Activated T-helper 17 cell treated with anti-CD3 and anti-CD28 coated beads, Interleukin-2, amount 50 U/mL, for 72 hours (primary cell): ENCODE measurements around the gene ZGPAT. TPM values are rescaled to one million over a fixed set of nuclear protein-coding genes. Genes with fewer than 3 reads are reported as not detected.

ENCODE experiments used
- ATAC-seq: fragments of 150-1000 bp; cut with Tn5 transposase; replicated peaks from 2 replicates; pipeline ENCODE4 v1.10.0; 2021; ENCODE audit warnings: mild to moderate bottlenecking, moderate library complexity
- H3K27ac Mint-ChIP-seq: one replicate; pipeline ENCODE4 v1.8.0; 2022; ENCODE audit warnings: mixed read lengths
- H3K27me3 Mint-ChIP-seq: one replicate; pipeline ENCODE4 v1.8.0; 2022; ENCODE audit warnings: mixed read lengths
- H3K36me3 Mint-ChIP-seq: one replicate; pipeline ENCODE4 v1.8.0; 2022; ENCODE audit warnings: low read depth, mild to moderate bottlenecking, mixed read lengths
- H3K4me1 Mint-ChIP-seq: one replicate; pipeline ENCODE4 v1.8.0; 2022; ENCODE audit warnings: mixed read lengths
- H3K4me3 Mint-ChIP-seq: one replicate; pipeline ENCODE4 v1.8.0; 2022; ENCODE audit warnings: mild to moderate bottlenecking, mixed read lengths
- H3K9me3 Mint-ChIP-seq: one replicate; pipeline ENCODE4 v1.8.0; 2022; ENCODE audit warnings: mixed read lengths
- total RNA-seq, 2 donors: library from RNA; stranded (reverse); gene quantifications; one replicate each; pipeline ENCODE4 v1.2.3, GENCODE V29; 2022

ZGPAT gene
- total RNA-seq, 2 donors from 2014 or later, result 18.3 to 24.7 TPM

DNA sequence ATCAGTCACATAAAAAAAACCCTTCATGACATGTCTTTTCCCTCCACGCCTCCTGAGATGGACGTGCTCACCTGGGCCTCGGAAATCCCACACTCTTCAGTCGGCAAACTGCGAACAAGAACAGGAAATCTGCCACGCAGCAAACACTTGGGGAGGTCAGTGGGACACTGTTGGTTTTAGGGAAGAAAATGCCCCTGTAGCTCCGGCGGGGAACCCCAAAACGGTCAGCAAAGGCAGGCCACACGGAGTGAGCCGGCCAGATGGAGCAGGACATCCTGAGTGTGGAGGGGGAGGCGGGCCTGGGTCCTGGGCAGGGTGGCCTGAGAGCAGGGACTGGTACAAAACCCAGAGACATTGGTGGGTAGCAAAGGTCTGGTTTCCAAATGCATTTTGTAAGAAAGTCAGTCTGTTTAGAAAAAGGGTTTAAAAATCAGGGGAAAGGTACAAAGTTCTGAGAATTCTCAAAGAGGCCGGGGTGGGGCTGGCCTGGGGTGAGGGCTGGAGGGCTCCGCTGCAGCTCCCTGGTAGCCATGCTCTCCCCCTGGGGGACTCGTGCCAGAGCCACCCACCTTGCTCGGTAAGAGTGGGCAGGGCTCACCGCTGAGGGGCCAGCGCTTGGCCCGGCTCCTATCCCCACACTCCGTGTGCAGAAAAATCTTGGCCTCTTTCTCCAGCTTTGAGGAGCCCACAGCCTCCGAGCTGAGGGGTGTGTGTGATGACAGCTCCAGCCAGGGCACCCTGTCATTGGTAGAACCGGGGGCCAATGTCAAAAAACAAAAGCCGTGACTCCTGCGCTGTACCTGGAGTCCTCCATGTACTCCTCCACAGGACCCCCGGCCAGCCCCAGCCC lies 37.0 kb downstream of the ZGPAT start:
- no peaks in the 10 kb centered on the region for H3K27me3 Mint-ChIP-seq
- no peak overlapping the region for H3K27ac Mint-ChIP-seq
- H3K9me3 Mint-ChIP-seq, result no peaks in the 10 kb centered on the region
- no peak for ATAC-seq
- H3K4me1 Mint-ChIP-seq, result no peaks in the 10 kb centered on the region
- no peaks in the 10 kb centered on the region for H3K36me3 Mint-ChIP-seq
- H3K4me3 Mint-ChIP-seq, result no peak overlapping the region

DNA sequence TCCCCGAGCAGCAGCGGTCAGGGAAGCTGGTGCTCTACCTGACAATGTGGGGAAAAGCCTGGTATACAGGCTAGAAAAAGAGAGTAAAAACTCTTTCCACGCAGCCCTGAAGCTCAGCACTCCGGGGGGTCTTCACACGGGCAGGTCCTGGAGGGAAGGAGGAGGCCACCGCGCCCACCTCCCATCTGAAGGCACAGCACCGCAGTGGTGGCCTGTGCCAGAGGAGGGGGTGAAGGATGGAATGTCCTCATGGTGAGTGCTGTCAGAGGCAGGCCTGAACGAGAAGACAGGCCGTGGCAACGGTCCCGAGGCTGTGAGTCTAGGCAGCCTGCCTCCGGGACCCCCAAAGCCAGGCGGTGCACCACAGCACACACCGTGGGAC lies 37.6 kb downstream of the ZGPAT start:
- Mint-ChIP-seq H3K4me1 (no peaks in the 10 kb centered on the region), H3K27ac (no peak overlapping the region), H3K4me3 (no peak overlapping the region), H3K36me3 (no peaks in the 10 kb centered on the region), H3K27me3 (no peaks in the 10 kb centered on the region), H3K9me3 (no peaks in the 10 kb centered on the region)
- ATAC-seq, result no peak

GRCh38 chr20:63745961-63746731 lies 38.3 kb downstream of the ZGPAT start:
- Mint-ChIP-seq H3K9me3 (no peaks in the 10 kb centered on the region), H3K27me3 (no peaks in the 10 kb centered on the region), H3K4me1 (no peaks in the 10 kb centered on the region), H3K4me3 (no peak overlapping the region), H3K27ac (no peak overlapping the region), H3K36me3 (no peaks in the 10 kb centered on the region)
- ATAC-seq, result no peak

GRCh38 chr20:63746751-63747315 lies 39.0 kb downstream of the ZGPAT start:
- H3K4me1 Mint-ChIP-seq, result no peaks in the 10 kb centered on the region
- H3K27me3 Mint-ChIP-seq, result no peaks in the 10 kb centered on the region
- no peaks in the 10 kb centered on the region for H3K36me3 Mint-ChIP-seq
- no peak overlapping the region for H3K27ac Mint-ChIP-seq
- H3K4me3 Mint-ChIP-seq, result no peak overlapping the region
- H3K9me3 Mint-ChIP-seq, result no peaks in the 10 kb centered on the region
- ATAC-seq, result no peak

GRCh38 chr20:63747622-63748069 lies 39.8 kb downstream of the ZGPAT start:
- H3K27me3 Mint-ChIP-seq, result no peaks in the 10 kb centered on the region
- no peaks in the 10 kb centered on the region for H3K9me3 Mint-ChIP-seq
- H3K36me3 Mint-ChIP-seq, result no peaks in the 10 kb centered on the region
- no peak overlapping the region for H3K27ac Mint-ChIP-seq
- H3K4me1 Mint-ChIP-seq, result no peaks in the 10 kb centered on the region
- no peak overlapping the region for H3K4me3 Mint-ChIP-seq
- no peak for ATAC-seq

DNA sequence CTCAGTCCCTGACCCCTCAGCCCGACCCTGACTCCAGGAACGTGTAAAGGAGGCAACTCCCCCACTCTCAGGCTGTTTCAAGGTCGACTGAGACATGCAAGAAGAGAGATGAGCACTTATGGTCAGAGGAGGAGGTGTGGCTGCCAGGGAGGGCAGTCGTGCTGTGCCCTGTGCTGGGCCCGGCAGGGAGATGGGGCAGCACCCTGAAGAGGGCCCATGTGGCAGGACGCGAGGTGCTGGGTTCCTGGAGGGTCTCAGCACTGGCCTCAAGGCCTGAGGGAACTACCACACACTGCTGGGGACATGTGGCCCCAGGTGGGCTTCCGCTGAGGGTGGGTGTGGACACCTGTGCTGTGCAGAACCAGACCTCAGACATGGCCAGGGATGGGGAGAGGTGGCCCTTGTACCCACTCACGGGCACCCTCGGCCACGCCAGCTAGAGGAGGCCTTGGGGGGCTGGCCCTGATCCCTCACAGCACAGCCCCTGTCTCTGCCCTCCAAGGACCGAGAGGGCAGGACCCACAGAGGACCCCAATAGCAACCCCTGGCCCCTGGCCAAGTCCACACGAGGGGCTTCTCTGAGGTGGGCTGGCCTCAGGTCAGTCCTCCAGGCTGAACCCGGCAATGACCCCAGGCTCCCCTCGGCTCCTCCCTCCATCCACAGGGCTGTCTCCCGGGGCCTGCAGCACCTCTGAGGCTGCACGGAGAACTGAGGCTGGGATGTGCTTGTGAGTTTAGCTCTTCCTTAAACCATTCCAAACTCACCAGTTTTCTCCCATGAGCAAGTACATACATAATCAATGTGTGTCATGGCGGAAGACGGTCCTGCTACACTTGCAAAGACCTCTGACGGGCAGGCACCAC lies 40.5 kb downstream of the ZGPAT start:
- Mint-ChIP-seq H3K27ac (peak overlapping the region; percentile 63), H3K4me1 (no peaks in the 10 kb centered on the region), H3K9me3 (no peaks in the 10 kb centered on the region), H3K36me3 (no peaks in the 10 kb centered on the region), H3K27me3 (no peaks in the 10 kb centered on the region), H3K4me3 (no peak overlapping the region)
- ATAC-seq, result no peak

DNA sequence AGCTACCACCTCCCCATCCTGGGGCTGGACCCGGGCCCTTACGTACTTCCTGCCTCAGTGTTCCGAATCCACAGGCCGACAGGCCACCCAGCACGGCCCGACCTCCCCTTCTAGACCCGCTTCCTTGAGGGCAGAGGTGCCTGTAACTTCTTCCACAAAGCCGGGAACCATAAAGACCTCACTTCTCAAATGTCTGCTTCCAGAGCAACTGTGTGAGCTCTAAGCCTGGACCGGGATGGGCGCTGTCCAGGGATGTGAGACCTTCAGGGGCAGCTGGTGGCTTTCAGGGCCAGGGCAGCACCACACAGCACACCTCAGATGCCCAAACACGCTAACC lies 41.1 kb downstream of the ZGPAT start:
- no peaks in the 10 kb centered on the region for H3K9me3 Mint-ChIP-seq
- no peak overlapping the region for H3K4me3 Mint-ChIP-seq
- H3K27me3 Mint-ChIP-seq, result no peaks in the 10 kb centered on the region
- no peak for ATAC-seq
- no peaks in the 10 kb centered on the region for H3K36me3 Mint-ChIP-seq
- no peaks in the 10 kb centered on the region for H3K4me1 Mint-ChIP-seq
- peak overlapping the region; percentile 63 for H3K27ac Mint-ChIP-seq

DNA sequence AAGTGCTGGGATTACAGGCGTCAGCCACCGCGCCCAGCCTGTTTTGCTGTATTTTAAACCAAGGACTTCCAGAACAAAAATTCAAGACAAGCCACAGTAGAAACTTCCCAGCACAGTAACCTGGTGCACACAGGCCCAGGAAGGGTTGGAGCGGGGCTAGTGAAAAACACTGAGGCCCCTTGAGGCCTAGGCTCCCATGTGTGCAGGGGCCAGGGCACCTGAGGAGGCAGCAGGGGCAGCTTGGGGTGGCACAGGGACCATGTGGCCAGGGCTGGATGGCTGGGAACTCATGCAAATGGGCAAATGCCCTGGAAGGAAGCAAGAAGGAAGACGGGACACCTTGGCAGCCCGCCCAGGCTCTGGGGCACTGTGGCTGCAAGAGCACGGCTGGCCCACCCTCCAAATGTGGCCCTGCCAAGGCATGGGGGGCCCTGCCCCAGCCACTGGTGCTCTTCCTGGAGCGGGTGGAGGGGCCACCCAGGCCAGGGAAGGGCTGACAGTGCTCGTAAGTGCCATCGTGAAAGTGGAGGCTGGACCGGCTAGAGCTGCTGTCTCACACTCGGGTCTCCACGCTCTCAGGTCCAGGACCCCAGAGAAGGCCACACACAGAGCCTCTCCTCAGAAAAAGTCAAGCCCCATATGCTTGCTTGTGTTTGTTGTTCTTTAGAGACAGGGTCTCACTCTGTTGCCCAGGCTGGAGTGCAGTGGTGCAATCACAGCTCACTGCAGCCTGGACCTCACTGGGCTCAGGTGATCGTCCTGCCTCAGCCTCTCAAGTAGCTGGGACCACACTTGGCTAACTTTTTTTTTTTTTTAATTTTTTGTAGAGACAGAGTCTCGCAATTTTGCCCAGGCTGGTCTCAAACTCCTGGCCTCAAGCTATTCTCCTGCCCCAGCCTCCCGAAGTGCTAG lies 42.0 kb downstream of the ZGPAT start:
- Mint-ChIP-seq H3K4me1 (no peaks in the 10 kb centered on the region), H3K36me3 (no peaks in the 10 kb centered on the region), H3K9me3 (no peaks in the 10 kb centered on the region), H3K27ac (peak overlapping the region; percentile 63), H3K27me3 (no peaks in the 10 kb centered on the region), H3K4me3 (no peak overlapping the region)
- no peak for ATAC-seq

DNA sequence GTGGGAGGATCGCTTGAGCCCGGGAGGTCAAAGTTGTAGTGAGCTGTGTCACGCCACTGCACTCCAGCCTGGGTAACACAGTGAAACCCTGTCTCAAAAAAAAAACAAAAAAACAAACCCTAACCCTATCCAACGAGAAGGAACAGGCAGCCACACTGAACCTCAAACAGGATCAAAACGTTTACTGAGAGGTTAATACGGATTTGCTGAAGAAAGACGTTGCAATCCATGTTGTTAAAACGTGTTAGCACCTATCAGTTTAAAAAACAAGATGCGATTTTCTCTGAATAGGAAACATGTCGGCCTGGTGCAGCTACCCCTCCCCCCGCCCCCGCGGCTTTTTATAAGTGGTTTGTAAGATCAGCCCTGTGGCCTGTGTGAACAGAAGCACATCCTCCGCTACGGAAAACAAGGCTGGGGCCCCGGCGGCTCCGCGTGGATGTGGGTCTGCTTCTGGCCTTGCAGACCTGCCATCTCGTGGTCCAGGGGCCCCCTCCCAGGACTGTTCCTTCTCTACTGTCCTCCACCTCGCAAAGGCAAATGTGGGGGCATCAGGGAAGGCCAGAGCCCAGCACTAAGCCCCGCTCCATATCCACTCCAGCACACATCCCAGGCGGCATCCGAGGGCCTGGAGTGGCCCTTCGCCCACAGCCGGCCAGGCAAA lies 43.1 kb downstream of the ZGPAT start:
- H3K27ac Mint-ChIP-seq, result peak overlapping the region; percentile 82
- H3K4me1 Mint-ChIP-seq, result no peaks in the 10 kb centered on the region
- peak overlapping the region; percentile 75 for H3K4me3 Mint-ChIP-seq
- peak; percentile 88 for ATAC-seq
- H3K9me3 Mint-ChIP-seq, result no peaks in the 10 kb centered on the region
- no peaks in the 10 kb centered on the region for H3K27me3 Mint-ChIP-seq
- no peaks in the 10 kb centered on the region for H3K36me3 Mint-ChIP-seq

DNA sequence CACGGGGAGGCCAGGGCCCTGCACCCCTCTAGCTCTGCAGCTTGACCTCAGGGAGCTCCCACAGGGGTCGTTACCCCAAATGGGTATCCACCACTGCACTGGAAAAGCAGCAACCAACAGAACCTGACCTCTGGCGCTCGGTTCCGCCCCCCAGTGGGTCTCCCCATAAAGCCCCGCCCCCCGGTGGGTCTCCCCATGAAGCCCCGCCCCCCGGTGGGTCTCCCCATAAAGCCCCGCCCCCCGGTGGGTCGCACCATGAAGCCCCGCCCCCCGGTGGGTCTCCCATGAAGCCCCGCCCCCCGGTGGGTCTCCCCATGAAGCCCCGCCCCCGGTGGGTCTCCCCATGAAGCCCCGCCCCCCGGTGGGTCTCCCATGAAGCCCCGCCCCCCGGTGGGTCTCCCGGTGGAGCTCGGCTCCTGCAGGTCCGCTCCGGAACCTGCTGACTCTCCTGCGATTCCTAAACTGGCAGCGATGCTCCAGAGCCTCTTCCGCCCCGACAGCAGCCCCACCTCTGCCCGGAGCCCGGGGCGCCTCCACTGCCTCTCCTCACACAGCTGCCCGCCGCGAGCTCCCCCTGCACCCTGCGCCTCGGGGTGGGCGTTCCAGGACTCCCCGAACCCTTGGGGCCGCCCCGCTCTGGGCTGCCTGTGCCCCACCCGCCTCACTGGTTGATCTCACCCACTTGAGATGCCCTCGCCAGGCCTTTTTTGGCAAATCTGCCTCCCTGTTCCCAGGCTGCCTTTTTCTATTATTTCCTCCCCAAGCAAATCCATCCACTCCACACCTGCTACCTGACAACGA lies 43.8 kb downstream of the ZGPAT start:
- peak; percentile 20 for ATAC-seq
- Mint-ChIP-seq H3K4me1 (no peaks in the 10 kb centered on the region), H3K27ac (peak overlapping the region; percentile 82), H3K4me3 (peak overlapping the region; percentile 75), H3K36me3 (no peaks in the 10 kb centered on the region), H3K27me3 (no peaks in the 10 kb centered on the region), H3K9me3 (no peaks in the 10 kb centered on the region)

DNA sequence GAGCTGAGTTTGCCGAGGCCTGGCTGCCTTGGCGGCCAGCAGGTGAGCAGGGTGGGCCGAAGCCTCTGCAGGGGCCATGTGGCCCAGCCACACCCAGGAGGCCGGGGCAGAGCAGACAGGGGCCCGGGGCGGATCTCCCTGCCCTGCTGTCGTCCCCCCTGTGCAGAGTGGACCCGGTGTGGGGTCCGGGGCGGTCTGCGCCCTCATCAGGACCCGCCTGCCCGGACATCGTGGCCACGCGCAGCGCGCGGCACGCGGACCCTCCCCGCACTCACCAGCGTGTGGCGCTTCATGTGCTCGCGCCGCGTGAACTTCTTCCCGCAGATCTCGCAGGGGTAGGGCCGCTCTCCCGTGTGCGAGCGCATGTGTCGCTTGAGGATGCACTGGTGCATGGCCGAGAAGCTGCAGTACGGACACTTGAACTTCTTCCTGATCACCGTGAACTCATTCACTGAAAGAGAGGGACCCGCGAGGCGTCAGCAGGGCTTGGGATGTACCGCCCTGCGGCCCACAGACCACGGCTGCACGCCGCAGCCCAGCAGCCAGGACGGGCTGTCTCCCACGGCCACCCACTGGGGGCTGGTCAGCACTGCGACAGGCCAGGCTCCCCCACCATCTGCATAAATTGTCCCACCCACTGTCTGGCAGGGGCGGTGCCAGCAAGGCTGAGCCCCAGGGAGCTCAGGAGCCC lies 44.7 kb downstream of the ZGPAT start:
- no peak for ATAC-seq
- Mint-ChIP-seq H3K4me3 (no peak overlapping the region), H3K27me3 (no peaks in the 10 kb centered on the region), H3K4me1 (peaks cover 3% of the 10 kb centered on the region), H3K27ac (no peak overlapping the region), H3K9me3 (no peaks in the 10 kb centered on the region), H3K36me3 (no peaks in the 10 kb centered on the region)

DNA sequence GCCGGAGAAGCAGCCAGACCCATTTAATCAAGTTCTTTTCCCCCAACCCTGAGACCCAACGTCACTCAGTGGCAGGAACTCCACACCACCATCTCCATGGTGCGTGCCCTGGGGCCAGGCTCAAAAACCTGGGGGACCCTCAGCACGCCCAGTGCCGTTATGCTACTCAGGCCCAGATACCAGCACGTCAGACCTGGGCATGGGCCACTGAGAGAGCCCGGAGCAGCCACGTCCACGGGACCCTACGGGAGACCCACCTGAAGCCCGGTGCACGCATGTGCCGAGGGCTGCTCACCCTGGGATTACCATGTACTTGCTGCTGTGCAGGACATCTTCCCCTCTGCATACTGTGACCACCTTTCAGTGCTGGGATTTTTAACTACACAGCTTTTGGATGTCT lies 45.5 kb downstream of the ZGPAT start:
- Mint-ChIP-seq H3K9me3 (no peaks in the 10 kb centered on the region), H3K27ac (no peak overlapping the region), H3K36me3 (no peaks in the 10 kb centered on the region), H3K4me1 (peaks cover 4% of the 10 kb centered on the region), H3K4me3 (no peak overlapping the region), H3K27me3 (no peaks in the 10 kb centered on the region)
- ATAC-seq, result no peak
